ENCODE data around the gene ISYNA1. TPM values are rescaled to one million over a fixed set of nuclear protein-coding genes. Genes with fewer than 3 reads are reported as not detected.

The ISYNA1 gene
- total RNA-seq, 1 donor from 2014 or later, result 278 TPM

GRCh38 chr19:18450931-18451836 lies 13.3 kb upstream of the ISYNA1 start:
- peaks cover 7% of the 10 kb centered on the region for H3K4me1 Mint-ChIP-seq (ENCODE audit: unreplicated experiment)
- no peak overlapping the region for H3K4me3 Mint-ChIP-seq
- H3K9me3 Mint-ChIP-seq, result no peaks in the 10 kb centered on the region
- peak; percentile 98 for TF ChIP-seq CTCF (conservative IDR thresholded peaks at IDR 0.05)
- DNase-seq (ENCODE audit: extremely low spot score, unreplicated experiment), result peak; percentile 94
- peaks cover 4% of the 10 kb centered on the region for H3K36me3 Mint-ChIP-seq
- no peak overlapping the region for H3K27ac Mint-ChIP-seq
- no peaks in the 10 kb centered on the region for H3K27me3 Mint-ChIP-seq

GRCh38 chr19:18450021-18450930 lies 12.3 kb upstream of the ISYNA1 start:
- Mint-ChIP-seq H3K4me3 (no peak overlapping the region), H3K4me1 (ENCODE audit: unreplicated experiment) (peaks cover 7% of the 10 kb centered on the region), H3K27ac (no peak overlapping the region), H3K27me3 (no peaks in the 10 kb centered on the region), H3K9me3 (no peaks in the 10 kb centered on the region), H3K36me3 (peaks cover 4% of the 10 kb centered on the region)
- TF ChIP-seq CTCF (conservative IDR thresholded peaks at IDR 0.05), result no peak
- DNase-seq (ENCODE audit: extremely low spot score, unreplicated experiment), result no peak

- H3K4me1 Mint-ChIP-seq (ENCODE audit: unreplicated experiment), result peaks cover 7% of the 10 kb centered on the region
- H3K27me3 Mint-ChIP-seq, result no peaks in the 10 kb centered on the region
- H3K36me3 Mint-ChIP-seq, result peaks cover 4% of the 10 kb centered on the region
- no peak overlapping the region for H3K27ac Mint-ChIP-seq
- H3K9me3 Mint-ChIP-seq, result no peaks in the 10 kb centered on the region
- no peak overlapping the region for H3K4me3 Mint-ChIP-seq
- DNase-seq (ENCODE audit: extremely low spot score, unreplicated experiment), result no peak
- TF ChIP-seq CTCF (conservative IDR thresholded peaks at IDR 0.05), result no peak
These were observed 11.6 kb upstream of the ISYNA1 start for GRCh38 chr19:18449552-18449951.

GRCh38 chr19:18446811-18447359 lies 9.0 kb upstream of the ISYNA1 start:
- H3K36me3 Mint-ChIP-seq, result peaks cover 5% of the 10 kb centered on the region
- no peak overlapping the region for H3K4me3 Mint-ChIP-seq
- peaks cover 12% of the 10 kb centered on the region for H3K4me1 Mint-ChIP-seq (ENCODE audit: unreplicated experiment)
- H3K27me3 Mint-ChIP-seq, result no peaks in the 10 kb centered on the region
- no peak for TF ChIP-seq CTCF (conservative IDR thresholded peaks at IDR 0.05)
- H3K27ac Mint-ChIP-seq, result no peak overlapping the region
- H3K9me3 Mint-ChIP-seq, result no peaks in the 10 kb centered on the region
- no peak for DNase-seq (ENCODE audit: extremely low spot score, unreplicated experiment)

- Mint-ChIP-seq H3K4me3 (no peak overlapping the region), H3K27me3 (no peaks in the 10 kb centered on the region), H3K4me1 (ENCODE audit: unreplicated experiment) (peaks cover 12% of the 10 kb centered on the region), H3K9me3 (no peaks in the 10 kb centered on the region), H3K27ac (no peak overlapping the region), H3K36me3 (peaks cover 5% of the 10 kb centered on the region)
- no peak for TF ChIP-seq CTCF (conservative IDR thresholded peaks at IDR 0.05)
- DNase-seq (ENCODE audit: extremely low spot score, unreplicated experiment), result no peak
These were observed 8.3 kb upstream of the ISYNA1 start for GRCh38 chr19:18446145-18446810.
